Measurements from ENCODE around the gene ABCC4.
"Not testable (repeated sequence)": the region's sequence is repeated elsewhere in the genome, so short reads cannot be mapped to it uniquely, and the experiment has no call there.

ABCC4 gene

GRCh38 chr13:95206116-95206515 lies 95.1 kb downstream of the ABCC4 start:
- Histone ChIP-seq H3K27me3 (no peaks in the 10 kb centered on the region), H3K4me3 (no peak overlapping the region), H3K27ac (no peak overlapping the region), H3K36me3 (peaks cover 0 to 9% (median 4%) of the 10 kb centered on the region in 3 donors), H3K4me1 (no peaks in the 10 kb centered on the region), H3K9me3 (no peaks in the 10 kb centered on the region)
- DNase-seq, result no peak
- intact Hi-C loops (cut with DNase I; ENCODE audit: low total_unique reads), result no loop called here
- TF ChIP-seq CTCF (IDR thresholded peaks at IDR 0.05), result no peak

GRCh38 chr13:95204231-95204765 lies 97.0 kb downstream of the ABCC4 start:
- H3K4me3 ChIP-seq, result no peak overlapping the region
- DNase-seq, result no peak
- H3K9me3 ChIP-seq, result no peaks in the 10 kb centered on the region
- intact Hi-C loops (cut with DNase I; ENCODE audit: low total_unique reads), result no loop called here
- H3K27ac ChIP-seq, result no peak overlapping the region
- H3K4me1 ChIP-seq, result no peaks in the 10 kb centered on the region
- TF ChIP-seq CTCF (IDR thresholded peaks at IDR 0.05), result no peak
- no peaks in the 10 kb centered on the region for H3K27me3 ChIP-seq
- H3K36me3 ChIP-seq, result peaks cover 0 to 9% (median 4%) of the 10 kb centered on the region in 3 donors

- H3K36me3 ChIP-seq, result peaks cover 0 to 9% (median 4%) of the 10 kb centered on the region in 3 donors
- no peaks in the 10 kb centered on the region for H3K4me1 ChIP-seq
- DNase-seq, result no peak
- intact Hi-C loops (cut with DNase I; ENCODE audit: low total_unique reads), result no loop called here
- H3K9me3 ChIP-seq, result no peaks in the 10 kb centered on the region
- no peak overlapping the region for H3K27ac ChIP-seq
- no peak for TF ChIP-seq CTCF (IDR thresholded peaks at IDR 0.05)
- H3K27me3 ChIP-seq, result no peaks in the 10 kb centered on the region
- no peak overlapping the region for H3K4me3 ChIP-seq
These were observed 99.2 kb downstream of the ABCC4 start for GRCh38 chr13:95201814-95202651.

GRCh38 chr13:95200386-95200957 lies 100.8 kb downstream of the ABCC4 start:
- H3K4me3 ChIP-seq; DNase-seq; H3K36me3 ChIP-seq; intact Hi-C loops (cut with DNase I; ENCODE audit: low total_unique reads); H3K27ac ChIP-seq; H3K4me1 ChIP-seq; H3K9me3 ChIP-seq; H3K27me3 ChIP-seq: not testable (repeated sequence)

GRCh38 chr13:95199896-95200295 lies 101.4 kb downstream of the ABCC4 start:
- Histone ChIP-seq H3K36me3 (peaks cover 0 to 4% (median 0%) of the 10 kb centered on the region in 3 donors), H3K27me3 (no peaks in the 10 kb centered on the region), H3K9me3 (no peaks in the 10 kb centered on the region), H3K4me1 (no peaks in the 10 kb centered on the region), H3K4me3 (no peak overlapping the region), H3K27ac (no peak overlapping the region)
- no peak for TF ChIP-seq CTCF (IDR thresholded peaks at IDR 0.05)
- DNase-seq, result no peak
- intact Hi-C loops (cut with DNase I; ENCODE audit: low total_unique reads), result no loop called here

- intact Hi-C loops (cut with DNase I; ENCODE audit: low total_unique reads); H3K27ac ChIP-seq; H3K4me1 ChIP-seq; H3K4me3 ChIP-seq; DNase-seq; H3K36me3 ChIP-seq; H3K27me3 ChIP-seq; H3K9me3 ChIP-seq: not testable (repeated sequence)
These were observed 102.6 kb downstream of the ABCC4 start for GRCh38 chr13:95198606-95199005.

Measured in tibial artery (tissue), 4 donors.